HG03354 (cell line): ENCODE results near the gene MEGF9.

Source experiments
- ATAC-seq: cut with Tn5 transposase; IDR thresholded peaks from one replicate; pipeline ENCODE4 v1.9.1; 2021; ENCODE audit warnings: mild to moderate bottlenecking; ENCODE audit not compliant: unreplicated experiment, poor library complexity, severe bottlenecking

The MEGF9 gene

GRCh38 chr9:120603010-120603409, 111.3 kb downstream of the MEGF9 start:
- ATAC-seq = no peak

GRCh38 chr9:120593955-120594277, 120.4 kb downstream of the MEGF9 start:
- no peak for ATAC-seq

- no peak for ATAC-seq
Observed at GRCh38 chr9:120593250-120593954, 120.9 kb downstream of the MEGF9 start.

- no peak for ATAC-seq
Observed at GRCh38 chr9:120592210-120592609, 122.1 kb downstream of the MEGF9 start.

GRCh38 chr9:120587328-120587727, 126.9 kb downstream of the MEGF9 start:
- no peak for ATAC-seq

- peak; percentile 72 for ATAC-seq
Observed at GRCh38 chr9:120583958-120584369, 130.3 kb downstream of the MEGF9 start.

- peak; percentile 90 for ATAC-seq
Observed at GRCh38 chr9:120580051-120580896, 134.0 kb downstream of the MEGF9 start, which contains the start of gene CDK5RAP2. TSS of gene CDK5RAP2 (minus strand) at chr9:120580167. CDS start at chr9:120579978, 189 bp downstream.

GRCh38 chr9:120579139-120580050, 134.9 kb downstream of the MEGF9 start:
- ATAC-seq = peak; percentile 36

- ATAC-seq = no peak
Observed at GRCh38 chr9:120574473-120574872, 139.8 kb downstream of the MEGF9 start.

GRCh38 chr9:120572472-120572871, 141.8 kb downstream of the MEGF9 start:
- ATAC-seq = no peak

- ATAC-seq = no peak
Observed at GRCh38 chr9:120571443-120572257, 142.6 kb downstream of the MEGF9 start.

GRCh38 chr9:120570296-120570695, 144.0 kb downstream of the MEGF9 start:
- no peak for ATAC-seq

- ATAC-seq = no peak
Observed at GRCh38 chr9:120569556-120569955, 144.7 kb downstream of the MEGF9 start.

- ATAC-seq = no peak
Observed at GRCh38 chr9:120568816-120569215, 145.5 kb downstream of the MEGF9 start.

- no peak for ATAC-seq
Observed at GRCh38 chr9:120567874-120568273, 146.4 kb downstream of the MEGF9 start.

GRCh38 chr9:120567081-120567480, 147.2 kb downstream of the MEGF9 start:
- no peak for ATAC-seq

GRCh38 chr9:120564589-120564988, 149.7 kb downstream of the MEGF9 start:
- ATAC-seq = no peak

GRCh38 chr9:120562861-120563443, 151.3 kb downstream of the MEGF9 start:
- ATAC-seq = no peak

- ATAC-seq = no peak
Observed at GRCh38 chr9:120561709-120562108, 152.6 kb downstream of the MEGF9 start.
